Motor neuron (in vitro differentiated cells): ENCODE data around the gene HILPDA. TPM values are rescaled to one million over a fixed set of nuclear protein-coding genes. Genes with fewer than 3 reads are reported as not detected.
"Not testable (repeated sequence)": the region's sequence is repeated elsewhere in the genome, so short reads cannot be mapped to it uniquely, and the experiment has no call there.

Source experiments
- ATAC-seq, 8 experiments: fragments of 200-7000 bp; cut with Tn5 transposase; replicated peaks in 6 of 8; 2 replicates each; pipeline ENCODE4 v1.8.0; 2021; ENCODE audit warnings: mild to moderate bottlenecking in 8 of 8, moderate library complexity in 8 of 8
- H3K27ac ChIP-seq, 2 donors: fragments of 250-450 bp; sonication (Bioruptor Pico); 2 replicates each; pipeline ENCODE4 v1.9.0; 2021; ENCODE audit warnings: antibody characterized with exemption in 2 of 2, mild to moderate bottlenecking in 2 of 2, moderate library complexity in 1 of 2
- H3K4me1 ChIP-seq, 2 donors: fragments of 250-450 bp; sonication (Bioruptor Pico); replicated peaks in 1 of 2; 2 replicates each; pipeline ENCODE4 v1.6.1; 2021; ENCODE audit warnings: antibody characterized with exemption in 2 of 2, mild to moderate bottlenecking in 2 of 2, moderate library complexity in 1 of 2
- H3K4me3 ChIP-seq, 5 donors: fragments of 250-450 bp; sonication (Bioruptor Pico); 2 replicates each; pipeline ENCODE4 v1.9.0; 2021; ENCODE audit warnings: antibody characterized with exemption in 5 of 5, mild to moderate bottlenecking in 5 of 5, moderate library complexity in 4 of 5
- WGBS, 10 experiments: fragments of 450-650 bp; shearing (Covaris generic); methylation state at CpG; one replicate each; pipeline ENCODE4 v1.0.0; 2022; 5-methylcytosine and 5-hydroxymethylcytosine counted together
- in situ Hi-C, 9 experiments: fragments of 400-800 bp; cut with MboI; loops; one replicate each; pipeline ENCODE4 v1.15.0; 2021; ENCODE audit warnings: low sequenced_read_pairs in 9 of 9, low pct_unique_long_range_greater_than_20kb in 2 of 9; ENCODE audit not compliant: unreplicated experiment in 9 of 9
- total RNA-seq, 8 experiments: library from RNA; unstranded; fragments of 300-600 nt; gene quantifications; 2 replicates each; pipeline versions ENCODE4 v1.2.3 to v1.2.4, GENCODE V29; 2022

HILPDA gene
- total RNA-seq, 8 experiments from 2014 or later: 7.7 to 62.1 (median 19.7) TPM

DNA sequence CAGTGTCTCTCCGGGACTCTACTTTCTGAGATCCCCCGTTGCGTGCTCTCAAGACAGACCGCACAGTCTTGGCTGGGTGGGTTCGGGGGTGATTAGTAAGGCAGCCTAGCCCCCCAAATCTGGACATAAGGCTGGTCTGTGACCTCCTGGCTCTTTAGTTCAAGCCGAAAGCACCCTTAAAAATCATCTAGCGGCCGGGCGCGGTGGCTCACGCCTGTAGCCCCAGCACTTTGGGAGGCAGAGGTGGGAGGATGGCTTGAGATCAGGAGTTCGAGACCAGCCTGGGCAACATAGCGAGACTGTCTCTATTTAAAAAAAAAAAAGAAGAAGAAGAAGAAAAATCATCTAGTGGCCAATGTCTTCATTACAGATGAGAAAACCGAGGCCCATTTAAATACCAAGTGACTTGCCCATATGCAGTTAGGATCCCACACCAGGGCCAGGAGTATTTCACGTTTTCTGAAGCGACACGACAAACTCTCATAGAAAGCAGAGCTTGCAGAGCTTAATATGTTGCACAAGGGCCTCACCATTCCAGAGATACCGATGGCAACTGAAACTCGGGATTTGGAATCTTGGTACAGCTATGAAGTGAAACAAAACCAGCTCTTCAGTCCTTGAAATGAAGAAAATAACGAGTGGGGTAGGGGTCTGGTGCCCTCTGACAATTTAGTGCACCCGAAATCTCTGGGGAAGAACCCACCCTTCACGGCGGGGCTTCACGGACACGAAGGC lies 703 bp upstream of the HILPDA start:
- in situ Hi-C loops: loop anchor here in 1 of 9 experiments (25.0 kb wide), 1 partner anchor 432 kb away; no protein-coding TSS in a partner anchor
- Histone ChIP-seq H3K4me3 (peak overlapping the region; percentile 51 to 91 (median 57)), H3K4me1 (peaks cover 31 to 35% of the 10 kb centered on the region in 2 donors), H3K27ac (peak overlapping the region; percentile 72 to 82)
- ATAC-seq: peak in 2 of 8 experiments; percentile 2 to 6
- WGBS, 10 experiments: 6 to 100% (median 61%) methylated on average over 3 to 22 of the region's 25 CpGs

DNA sequence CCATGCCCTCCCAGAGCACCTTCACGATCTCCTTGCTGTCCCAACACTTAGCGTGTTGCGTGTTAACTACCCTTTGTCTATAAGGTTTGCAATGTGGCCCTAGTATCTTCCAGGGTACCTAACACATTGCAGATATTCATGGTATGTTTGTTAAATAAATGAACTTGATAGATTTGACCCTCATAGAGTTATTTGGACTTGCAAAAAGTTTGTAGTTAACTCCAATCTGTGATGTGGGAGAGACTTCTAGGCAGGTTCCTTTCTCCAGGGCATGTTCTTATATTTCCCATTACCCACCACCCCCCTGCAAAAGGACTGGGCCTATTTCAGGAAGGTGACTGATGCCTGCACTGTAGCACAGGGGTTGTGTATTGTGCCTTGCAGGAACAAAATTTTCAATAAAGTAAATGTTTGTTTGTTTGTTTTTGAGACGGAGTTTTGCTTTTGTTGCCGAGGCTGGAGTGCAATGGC lies 612 bp downstream of the HILPDA start:
- H3K27ac ChIP-seq: peak overlapping the region in 1 of 2 donors; percentile 82
- peak overlapping the region; percentile 51 to 91 (median 57) for H3K4me3 ChIP-seq
- WGBS, 10 experiments: 0 to 8% (median 0%) methylated on average over 1 to 3 of the region's 5 CpGs; no CpG with 5 or more reads in 5 of the 10 experiments
- ATAC-seq: peak in 2 of 8 experiments; percentile 1 to 32
- peaks cover 31 to 35% of the 10 kb centered on the region in 2 donors for H3K4me1 ChIP-seq
- in situ Hi-C loops: loop anchor here in 1 of 9 experiments (25.0 kb wide), 1 partner anchor 431 kb away; no protein-coding TSS in a partner anchor

DNA sequence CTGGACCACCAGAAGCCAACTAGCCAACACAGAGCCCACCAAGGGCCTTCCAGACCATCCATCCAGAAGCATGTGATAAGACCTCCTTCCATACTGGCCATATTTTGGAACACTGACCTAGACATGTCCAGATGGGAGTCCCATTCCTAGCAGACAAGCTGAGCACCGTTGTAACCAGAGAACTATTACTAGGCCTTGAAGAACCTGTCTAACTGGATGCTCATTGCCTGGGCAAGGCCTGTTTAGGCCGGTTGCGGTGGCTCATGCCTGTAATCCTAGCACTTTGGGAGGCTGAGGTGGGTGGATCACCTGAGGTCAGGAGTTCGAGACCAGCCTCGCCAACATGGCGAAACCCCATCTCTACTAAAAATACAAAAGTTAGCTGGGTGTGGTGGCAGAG lies 1.7 kb downstream of the HILPDA start:
- in situ Hi-C loops: loop anchor here in 1 of 9 experiments (25.0 kb wide), 1 partner anchor 430 kb away; no protein-coding TSS in a partner anchor
- peak overlapping the region in 1 of 5 donors; percentile 91 for H3K4me3 ChIP-seq
- peaks cover 31 to 35% of the 10 kb centered on the region in 2 donors for H3K4me1 ChIP-seq
- 91 to 100% (median 100%) methylated on average over 2 to 5 of the region's 6 CpGs; no CpG with 5 or more reads in 6 of the 10 experiments for WGBS, 10 experiments
- not testable (repeated sequence) for ATAC-seq, H3K27ac ChIP-seq

- peaks cover 31 to 35% of the 10 kb centered on the region in 2 donors for H3K4me1 ChIP-seq
- H3K4me3 ChIP-seq: no peak overlapping the region
- no peak for ATAC-seq
- in situ Hi-C loops: loop anchor here in 1 of 9 experiments (25.0 kb wide), 1 partner anchor 428 kb away; no protein-coding TSS in a partner anchor
- 42 to 100% (median 63%) methylated on average over 1 to 3 of the region's 3 CpGs; no CpG with 5 or more reads in 1 of the 10 experiments for WGBS, 10 experiments
- H3K27ac ChIP-seq: no peak overlapping the region
Measured at GRCh38 chr7:128458956-128459355, 3.3 kb downstream of the HILPDA start.

DNA sequence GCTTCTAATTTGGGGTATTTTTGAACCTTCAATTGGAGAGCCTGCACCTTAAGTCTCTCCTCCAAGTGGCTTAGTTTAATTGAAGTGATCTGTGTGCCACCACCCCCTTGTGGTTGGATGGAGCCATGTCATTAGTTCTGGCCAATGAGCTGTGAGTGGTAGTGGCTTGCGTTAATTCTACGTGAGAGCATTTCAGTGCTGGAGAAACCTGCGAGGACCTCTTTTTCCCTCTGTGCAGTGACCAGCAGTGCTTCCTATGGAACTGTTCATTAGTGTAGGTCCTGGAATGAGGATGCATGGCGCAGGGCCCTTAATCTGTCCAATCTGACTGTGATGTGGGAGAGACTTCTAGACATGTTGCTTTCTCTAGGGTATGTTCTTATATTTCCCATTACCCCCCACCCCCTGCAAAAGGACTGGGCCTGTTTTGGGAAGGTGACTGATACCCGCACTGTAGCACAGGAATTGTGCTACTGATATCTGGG lies 3.8 kb downstream of the HILPDA start:
- peaks cover 27 to 30% of the 10 kb centered on the region in 2 donors for H3K4me1 ChIP-seq
- H3K27ac ChIP-seq: no peak overlapping the region
- WGBS, 10 experiments: 14 to 82% (median 62%) methylated on average over 2 to 4 of the region's 5 CpGs; no CpG with 5 or more reads in 1 of the 10 experiments
- no peak overlapping the region for H3K4me3 ChIP-seq
- ATAC-seq: peak; percentile 24 to 57 (median 35)
- in situ Hi-C loops: loop anchor here in 1 of 9 experiments (25.0 kb wide), 1 partner anchor 428 kb away; no protein-coding TSS in a partner anchor

GRCh38 chr7:128462460-128462859 lies 6.8 kb downstream of the HILPDA start:
- Histone ChIP-seq H3K27ac (no peak overlapping the region), H3K4me3 (no peak overlapping the region), H3K4me1 (peaks cover 9 to 13% of the 10 kb centered on the region in 2 donors)
- in situ Hi-C loops: loop anchor here in 2 of 9 experiments (5.0 to 25.0 kb wide), 2 partner anchors 35 to 425 kb away; no protein-coding TSS in a partner anchor
- ATAC-seq: no peak
- WGBS, 10 experiments: 43 to 100% (median 74%) methylated on average over 1 to 5 of the region's 5 CpGs; no CpG with 5 or more reads in 3 of the 10 experiments

DNA sequence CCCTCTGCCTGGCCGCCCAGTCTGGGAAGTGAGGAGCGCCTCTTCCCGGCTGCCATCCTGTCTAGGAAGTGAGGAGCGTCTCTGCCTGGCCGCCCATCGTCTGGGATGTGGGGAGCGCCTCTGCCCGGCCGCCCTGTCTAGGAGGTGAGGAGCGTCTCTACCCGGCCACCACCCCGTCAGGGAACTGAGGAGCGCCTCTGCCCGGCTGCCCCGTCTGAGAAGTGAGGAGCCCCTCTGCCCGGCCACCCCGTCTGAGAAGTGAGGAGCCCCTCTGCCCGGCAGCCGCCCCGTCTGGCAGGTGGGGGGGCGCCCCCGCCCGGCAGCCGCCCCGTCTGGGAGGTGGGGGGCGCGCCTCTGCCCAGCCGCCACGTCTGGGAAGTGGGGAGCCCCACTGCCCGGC lies 7.7 kb downstream of the HILPDA start:
- no CpG with 5 or more reads among the region's 30 CpGs for WGBS, 10 experiments
- H3K4me1 ChIP-seq, H3K27ac ChIP-seq, H3K4me3 ChIP-seq, ATAC-seq: not testable (repeated sequence)
- in situ Hi-C loops: loop anchor here in 2 of 9 experiments (5.0 to 25.0 kb wide), 2 partner anchors 36 to 424 kb away; no protein-coding TSS in a partner anchor

DNA sequence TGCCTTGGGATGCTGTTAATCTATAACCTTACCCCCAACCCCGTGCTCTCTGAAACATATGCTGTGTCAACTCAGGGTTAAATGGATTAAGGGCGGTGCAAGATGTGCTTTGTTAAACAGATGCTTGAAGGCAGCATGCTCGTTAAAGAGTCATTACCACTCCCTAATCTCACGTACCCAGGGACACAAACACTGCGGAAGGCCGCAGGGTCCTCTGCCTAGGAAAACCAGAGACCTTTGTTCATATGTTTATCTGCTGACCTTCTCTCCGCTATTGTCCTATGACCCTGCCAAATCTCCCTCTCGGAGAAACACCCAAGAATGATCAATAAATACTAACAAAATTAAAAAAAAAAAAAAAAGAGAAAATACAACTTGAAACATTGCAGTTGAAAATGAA lies 8.3 kb downstream of the HILPDA start:
- in situ Hi-C loops: loop anchor here in 2 of 9 experiments (5.0 to 25.0 kb wide), 2 partner anchors 37 to 423 kb away; no protein-coding TSS in a partner anchor

GRCh38 chr7:128466871-128467270 lies 11.2 kb downstream of the HILPDA start:
- in situ Hi-C loops: loop anchor here in 1 of 9 experiments (25.0 kb wide), 1 partner anchor 420 kb away; no protein-coding TSS in a partner anchor
- not testable (repeated sequence) for H3K4me1 ChIP-seq, ATAC-seq, H3K4me3 ChIP-seq, H3K27ac ChIP-seq

More for the DNA sequence above, 8.3 kb downstream of the HILPDA start:
- ATAC-seq, H3K27ac ChIP-seq, H3K4me3 ChIP-seq, H3K4me1 ChIP-seq: not testable (repeated sequence)
- 40 to 100% (median 73%) methylated on average over 1 to 3 of the region's 8 CpGs; no CpG with 5 or more reads in 3 of the 10 experiments for WGBS, 10 experiments

DNA sequence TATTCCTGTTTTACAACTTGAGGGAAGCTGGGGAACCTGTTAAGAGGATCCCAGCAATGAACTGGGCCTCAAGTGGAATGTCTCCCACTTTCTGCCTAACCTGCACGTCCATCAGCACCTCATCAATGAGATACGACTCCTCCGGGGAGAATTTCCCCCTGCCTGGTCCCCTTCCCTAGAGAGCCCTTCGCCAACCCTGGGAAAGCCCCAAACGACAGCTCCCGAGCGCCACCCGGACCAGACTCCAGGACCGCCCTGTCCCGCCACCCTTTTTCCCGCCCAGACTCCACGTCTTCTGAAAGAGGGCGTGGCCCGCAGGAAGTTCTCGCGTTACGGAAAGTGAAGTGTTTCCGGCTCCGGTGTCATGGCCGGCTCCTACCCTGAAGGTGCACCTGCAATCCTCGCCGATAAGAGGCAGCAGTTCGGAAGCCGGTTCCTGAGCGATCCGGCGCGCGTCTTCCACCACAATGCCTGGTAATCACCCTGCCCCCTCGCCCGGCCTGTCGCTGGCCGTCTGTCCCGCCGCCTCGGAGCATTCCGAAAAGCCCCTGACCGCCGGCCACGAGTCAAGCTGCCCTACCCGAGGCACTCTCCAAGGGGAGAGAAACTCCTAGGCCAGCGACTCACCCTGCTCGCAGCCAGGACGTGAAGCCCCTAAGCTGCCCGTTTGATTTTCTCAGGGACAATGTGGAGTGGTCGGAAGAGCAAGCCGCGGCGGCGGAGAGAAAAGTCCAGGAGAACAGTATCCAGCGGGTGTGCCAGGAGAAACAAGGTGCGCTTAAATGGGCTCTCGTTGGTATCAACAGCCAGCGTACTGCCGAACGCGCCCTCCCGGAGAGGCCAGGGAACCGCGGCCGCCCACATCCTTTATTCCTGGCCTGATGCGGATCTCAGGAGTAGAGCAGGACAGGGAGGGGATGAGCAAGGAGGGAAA lies 21.0 kb downstream of the HILPDA start, which contains the start of gene METTL2B:
TSS of gene METTL2B (plus strand) at position 347 of the 934 bp plus-strand sequence. CDS start at position 365, 18 bp downstream.
- in situ Hi-C loops: not testable (repeated sequence)
- peak; percentile 91 to 96 (median 94) for ATAC-seq
- WGBS, 10 experiments: 0% methylated on average over 1 to 4 of the region's 62 CpGs; no CpG with 5 or more reads in 6 of the 10 experiments
- Histone ChIP-seq H3K4me1 (peaks cover 6 to 13% of the 10 kb centered on the region in 2 donors), H3K4me3 (peak within 1 kb of the TSS; percentile 72 to 100 (median 77)), H3K27ac (peak within 1 kb of the TSS; percentile 88 to 92)

DNA sequence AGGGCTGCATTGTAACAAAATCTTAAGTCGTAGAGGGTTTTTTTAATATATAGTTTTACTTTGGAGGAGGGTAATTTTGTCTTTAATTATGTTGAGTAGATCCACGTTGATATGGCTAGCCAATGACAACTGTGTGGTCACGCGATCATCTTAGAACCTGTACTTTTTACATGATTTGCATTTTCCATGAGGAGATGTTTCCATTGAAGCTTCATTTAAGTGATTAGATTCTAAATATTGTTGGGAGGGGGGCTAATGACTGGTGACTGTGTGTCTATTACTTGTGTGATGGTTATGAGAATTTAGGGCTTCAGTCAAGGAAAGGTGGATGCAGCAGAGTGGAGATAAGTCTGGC lies 21.6 kb downstream of the HILPDA start:
- ATAC-seq, in situ Hi-C loops: not testable (repeated sequence)
- WGBS, 10 experiments: 0 to 20% (median 0%) methylated on average over 2 to 4 of the region's 4 CpGs; no CpG with 5 or more reads in 3 of the 10 experiments
- Histone ChIP-seq H3K27ac (peak overlapping the region; percentile 88 to 92), H3K4me3 (peak overlapping the region; percentile 72 to 100 (median 77)), H3K4me1 (peaks cover 6 to 13% of the 10 kb centered on the region in 2 donors)

- H3K4me3 ChIP-seq: not testable (repeated sequence)
- WGBS, 10 experiments: 50 to 100% (median 83%) methylated on average over 1 of the region's 4 CpGs; no CpG with 5 or more reads in 6 of the 10 experiments
Measured at GRCh38 chr7:128479082-128479481, 23.4 kb downstream of the HILPDA start.

More at GRCh38 chr7:128479082-128479481, 23.4 kb downstream of the HILPDA start:
- ATAC-seq, H3K27ac ChIP-seq, in situ Hi-C loops: not testable (repeated sequence)
- peaks cover 6 to 13% of the 10 kb centered on the region in 2 donors for H3K4me1 ChIP-seq
